ENCODE measurements around the gene MLC1.

Gene MLC1

GRCh38 chr22:50057278-50058060, 27.8 kb downstream of the MLC1 start:
- DNase-seq: no peak

GRCh38 chr22:50056214-50056972, 28.8 kb downstream of the MLC1 start:
- no peak for DNase-seq

GRCh38 chr22:50053861-50054260, 31.4 kb downstream of the MLC1 start:
- no peak for DNase-seq

GRCh38 chr22:50051930-50052329, 33.3 kb downstream of the MLC1 start:
- no peak for DNase-seq

GRCh38 chr22:50049299-50050195, 35.7 kb downstream of the MLC1 start:
- no peak for DNase-seq

- DNase-seq: no peak
Measured at GRCh38 chr22:50048836-50049235, 36.4 kb downstream of the MLC1 start.

- no peak for DNase-seq
Measured at GRCh38 chr22:50048061-50048765, 37.0 kb downstream of the MLC1 start.

- DNase-seq: no peak
Measured at GRCh38 chr22:50047346-50047745, 37.9 kb downstream of the MLC1 start.

GRCh38 chr22:50046481-50047245, 38.6 kb downstream of the MLC1 start:
- DNase-seq: no peak

- DNase-seq: no peak
Measured at GRCh38 chr22:50046019-50046415, 39.2 kb downstream of the MLC1 start.

GRCh38 chr22:50045211-50046018, 39.8 kb downstream of the MLC1 start:
- DNase-seq: no peak

GRCh38 chr22:50044485-50045118, 40.6 kb downstream of the MLC1 start:
- no peak for DNase-seq

GRCh38 chr22:50041361-50042065, 43.7 kb downstream of the MLC1 start:
- no peak for DNase-seq

- DNase-seq: no peak
Measured at GRCh38 chr22:50040717-50041116, 44.5 kb downstream of the MLC1 start.

- DNase-seq: no peak
Measured at GRCh38 chr22:50039669-50040443, 45.4 kb downstream of the MLC1 start.

GRCh38 chr22:50035976-50036724, 49.1 kb downstream of the MLC1 start:
- DNase-seq: no peak

GRCh38 chr22:50035131-50035881, 49.9 kb downstream of the MLC1 start:
- no peak for DNase-seq
